Heart left ventricle (tissue), 13 donors: ENCODE measurements around the gene LTN1.

Source experiments
- POLR2A ChIP-seq, 2 donors: fragments of 450-650 bp; IDR thresholded peaks; one replicate each; pipeline ENCODE4 v1.6.1; 2017; ENCODE audit warnings: antibody characterized with exemption in 2 of 2, mild to moderate bottlenecking in 2 of 2, moderate library complexity in 2 of 2
- TF ChIP-seq, protein P1 (sequence below), 12 donors: fragments of 200-600 bp; sonication (generic) in 4 of 12; IDR thresholded peaks; one replicate each; pipeline versions ENCODE4 v1.5.0 to v1.8.0; 2018 to 2022; ENCODE audit warnings: antibody characterized with exemption in 12 of 12, mild to moderate bottlenecking in 5 of 12
- donor health status: ischemic (EF 13 %, LVEDD 7.1; RV severe dilation, severe dysfunction).
- donor health status: DM: no; HTN: yes; CAD: no.
- donor health status: DM: no; HTN: no; CAD: no.
- donor health status: ischemic (EF 25% LVEDD 6.9; RV normal size, moderate dysfunction).
- donor health status: ischemic (EF 25% LVEDD 5.7; RV mildly dilated, moderate dysfunction).
- donor health status: ischemic (EF 35%, LVEDD 5.7; RV mildly dilated, moderate dysfunction).
- donor health status: nonischemic (EF 11% LVEDD 7.7; RV severe dilation, severe dysfunction).
- donor health status: DM: yes; HTN: yes; CAD: no.
- donor health status: PGD.
- donor health status: ischemic (EF 29% LVEDD 5.4; RV normal size, mild dysfunction).
- donor health status: nonischemic (EF 23%, LVEDD 6.1; RV moderate dilation, normal function).

DNA sequence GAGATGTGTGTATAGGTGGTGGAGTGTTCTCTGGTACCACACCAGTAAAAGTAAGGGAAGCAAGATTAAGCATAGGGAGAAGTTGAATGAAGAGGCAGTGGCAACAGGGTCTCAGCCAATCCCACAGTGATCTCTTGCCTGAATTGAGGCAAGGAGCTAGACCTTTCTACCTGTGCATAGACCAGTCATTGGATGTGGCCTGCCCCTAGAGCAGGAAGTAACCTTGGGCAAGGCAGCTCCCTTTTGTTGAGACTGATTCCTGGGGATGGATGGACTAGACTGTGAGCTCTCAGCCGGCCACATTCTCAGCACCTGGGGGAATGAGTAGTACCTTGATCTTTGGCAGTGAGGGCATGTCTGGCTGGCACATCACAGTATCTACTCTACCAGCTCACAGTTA lies 38.2 kb upstream of the LTN1 start:
- no peak for TF ChIP-seq POLR2A (IDR thresholded peaks at IDR 0.05)
- TF ChIP-seq, protein P1, sequence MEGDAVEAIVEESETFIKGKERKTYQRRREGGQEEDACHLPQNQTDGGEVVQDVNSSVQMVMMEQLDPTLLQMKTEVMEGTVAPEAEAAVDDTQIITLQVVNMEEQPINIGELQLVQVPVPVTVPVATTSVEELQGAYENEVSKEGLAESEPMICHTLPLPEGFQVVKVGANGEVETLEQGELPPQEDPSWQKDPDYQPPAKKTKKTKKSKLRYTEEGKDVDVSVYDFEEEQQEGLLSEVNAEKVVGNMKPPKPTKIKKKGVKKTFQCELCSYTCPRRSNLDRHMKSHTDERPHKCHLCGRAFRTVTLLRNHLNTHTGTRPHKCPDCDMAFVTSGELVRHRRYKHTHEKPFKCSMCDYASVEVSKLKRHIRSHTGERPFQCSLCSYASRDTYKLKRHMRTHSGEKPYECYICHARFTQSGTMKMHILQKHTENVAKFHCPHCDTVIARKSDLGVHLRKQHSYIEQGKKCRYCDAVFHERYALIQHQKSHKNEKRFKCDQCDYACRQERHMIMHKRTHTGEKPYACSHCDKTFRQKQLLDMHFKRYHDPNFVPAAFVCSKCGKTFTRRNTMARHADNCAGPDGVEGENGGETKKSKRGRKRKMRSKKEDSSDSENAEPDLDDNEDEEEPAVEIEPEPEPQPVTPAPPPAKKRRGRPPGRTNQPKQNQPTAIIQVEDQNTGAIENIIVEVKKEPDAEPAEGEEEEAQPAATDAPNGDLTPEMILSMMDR (IDR thresholded peaks at IDR 0.05): no peak
